ENCODE results near the gene BCL11B. TPM values are rescaled to one million over a fixed set of nuclear protein-coding genes. Genes with fewer than 3 reads are reported as not detected.

The BCL11B gene
- total RNA-seq, 1 experiment from 2014 or later = 0.24 TPM

- Mint-ChIP-seq H3K27ac (ENCODE audit: unreplicated experiment) (no peak overlapping the region), H3K4me1 (ENCODE audit: low read depth, unreplicated experiment) (no peaks in the 10 kb centered on the region), H3K4me3 (ENCODE audit: low read depth, unreplicated experiment) (no peak overlapping the region), H3K27me3 (ENCODE audit: unreplicated experiment) (peaks cover 36% of the 10 kb centered on the region), H3K36me3 (ENCODE audit: insufficient read depth, unreplicated experiment) (no peaks in the 10 kb centered on the region), H3K9me3 (ENCODE audit: low read depth, unreplicated experiment) (no peaks in the 10 kb centered on the region)
- CTCF ChIA-PET = no interaction called here
- TF ChIP-seq, protein P1, sequence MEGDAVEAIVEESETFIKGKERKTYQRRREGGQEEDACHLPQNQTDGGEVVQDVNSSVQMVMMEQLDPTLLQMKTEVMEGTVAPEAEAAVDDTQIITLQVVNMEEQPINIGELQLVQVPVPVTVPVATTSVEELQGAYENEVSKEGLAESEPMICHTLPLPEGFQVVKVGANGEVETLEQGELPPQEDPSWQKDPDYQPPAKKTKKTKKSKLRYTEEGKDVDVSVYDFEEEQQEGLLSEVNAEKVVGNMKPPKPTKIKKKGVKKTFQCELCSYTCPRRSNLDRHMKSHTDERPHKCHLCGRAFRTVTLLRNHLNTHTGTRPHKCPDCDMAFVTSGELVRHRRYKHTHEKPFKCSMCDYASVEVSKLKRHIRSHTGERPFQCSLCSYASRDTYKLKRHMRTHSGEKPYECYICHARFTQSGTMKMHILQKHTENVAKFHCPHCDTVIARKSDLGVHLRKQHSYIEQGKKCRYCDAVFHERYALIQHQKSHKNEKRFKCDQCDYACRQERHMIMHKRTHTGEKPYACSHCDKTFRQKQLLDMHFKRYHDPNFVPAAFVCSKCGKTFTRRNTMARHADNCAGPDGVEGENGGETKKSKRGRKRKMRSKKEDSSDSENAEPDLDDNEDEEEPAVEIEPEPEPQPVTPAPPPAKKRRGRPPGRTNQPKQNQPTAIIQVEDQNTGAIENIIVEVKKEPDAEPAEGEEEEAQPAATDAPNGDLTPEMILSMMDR (IDR thresholded peaks at IDR 0.05; ENCODE audit: unreplicated experiment) = no peak
- intact Hi-C loops (cut with micrococcal nuclease; ENCODE audit: unreplicated experiment) = no loop called here
- BruUV-seq (replicated peaks) = no TSS peak
- DNase-seq = no peak
Measured at GRCh38 chr14:99206090-99206489, 65.9 kb downstream of the BCL11B start.

DNA sequence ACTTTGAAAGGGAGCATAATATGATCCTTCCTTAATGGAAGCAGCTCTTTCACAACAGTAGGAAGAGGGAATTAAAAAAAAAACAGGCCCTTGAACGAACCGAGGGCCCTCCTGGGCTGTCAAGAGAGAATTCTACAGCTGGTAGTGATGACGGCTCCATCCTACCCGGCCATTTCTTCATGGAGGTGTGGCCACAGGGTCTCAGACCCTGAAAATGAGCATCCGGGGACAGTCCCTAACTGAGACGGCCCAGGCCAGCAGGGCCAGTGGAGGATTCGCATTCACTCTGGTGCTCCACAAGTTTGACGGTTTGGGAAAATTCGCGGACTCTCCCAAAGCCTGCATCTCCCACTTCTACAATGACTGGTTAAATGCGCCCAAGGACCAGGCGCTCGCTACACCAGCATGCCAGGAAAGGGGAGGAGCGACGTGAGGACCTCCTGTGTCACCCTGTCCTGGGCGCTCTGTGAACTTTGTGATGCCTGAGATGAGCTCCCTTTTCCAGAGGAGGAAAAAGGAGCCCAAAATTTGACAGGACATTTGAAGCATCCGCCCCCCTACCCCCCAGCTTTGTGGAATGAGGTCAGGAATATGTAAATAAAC lies 66.8 kb downstream of the BCL11B start:
- DNase-seq = no peak
- Mint-ChIP-seq H3K9me3 (ENCODE audit: low read depth, unreplicated experiment) (no peaks in the 10 kb centered on the region), H3K4me3 (ENCODE audit: low read depth, unreplicated experiment) (no peak overlapping the region), H3K4me1 (ENCODE audit: low read depth, unreplicated experiment) (no peaks in the 10 kb centered on the region), H3K27me3 (ENCODE audit: unreplicated experiment) (peaks cover 28% of the 10 kb centered on the region), H3K36me3 (ENCODE audit: insufficient read depth, unreplicated experiment) (no peaks in the 10 kb centered on the region), H3K27ac (ENCODE audit: unreplicated experiment) (no peak overlapping the region)
- intact Hi-C loops (cut with micrococcal nuclease; ENCODE audit: unreplicated experiment) = no loop called here
- CTCF ChIA-PET = no interaction called here
- no TSS peak for BruUV-seq (replicated peaks)
- TF ChIP-seq, protein P1 (IDR thresholded peaks at IDR 0.05; ENCODE audit: unreplicated experiment) = no peak

GRCh38 chr14:99203801-99204200 lies 68.2 kb downstream of the BCL11B start:
- Mint-ChIP-seq H3K4me3 (ENCODE audit: low read depth, unreplicated experiment) (no peak overlapping the region), H3K27me3 (ENCODE audit: unreplicated experiment) (peaks cover 32% of the 10 kb centered on the region), H3K9me3 (ENCODE audit: low read depth, unreplicated experiment) (no peaks in the 10 kb centered on the region), H3K36me3 (ENCODE audit: insufficient read depth, unreplicated experiment) (no peaks in the 10 kb centered on the region), H3K27ac (ENCODE audit: unreplicated experiment) (no peak overlapping the region), H3K4me1 (ENCODE audit: low read depth, unreplicated experiment) (no peaks in the 10 kb centered on the region)
- CTCF ChIA-PET = no interaction called here
- intact Hi-C loops (cut with micrococcal nuclease; ENCODE audit: unreplicated experiment) = no loop called here
- DNase-seq = no peak
- TF ChIP-seq, protein P1 (IDR thresholded peaks at IDR 0.05; ENCODE audit: unreplicated experiment) = no peak
- no TSS peak for BruUV-seq (replicated peaks)

DNA sequence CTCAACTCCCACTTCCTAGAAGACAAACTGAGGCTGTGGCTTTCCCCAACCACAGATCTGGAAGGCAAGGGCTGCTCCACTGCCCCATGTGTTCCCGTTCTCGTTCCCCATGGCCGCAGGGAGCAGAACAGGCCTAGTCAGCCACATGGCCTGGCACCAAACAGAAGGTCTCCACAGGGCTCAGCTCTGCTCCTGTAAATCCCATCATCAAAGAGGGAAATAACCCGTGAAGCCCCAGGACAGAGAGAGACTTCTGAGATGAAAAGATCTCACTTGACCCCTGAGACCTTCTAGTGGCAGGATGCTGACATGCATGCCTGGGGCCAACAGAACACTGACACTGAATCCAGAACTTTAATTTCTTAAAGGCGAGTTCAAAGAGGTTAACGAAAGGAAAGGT lies 68.9 kb downstream of the BCL11B start:
- BruUV-seq (replicated peaks) = no TSS peak
- Mint-ChIP-seq H3K4me3 (ENCODE audit: low read depth, unreplicated experiment) (no peak overlapping the region), H3K27ac (ENCODE audit: unreplicated experiment) (no peak overlapping the region), H3K27me3 (ENCODE audit: unreplicated experiment) (peaks cover 36% of the 10 kb centered on the region), H3K4me1 (ENCODE audit: low read depth, unreplicated experiment) (no peaks in the 10 kb centered on the region), H3K36me3 (ENCODE audit: insufficient read depth, unreplicated experiment) (no peaks in the 10 kb centered on the region), H3K9me3 (ENCODE audit: low read depth, unreplicated experiment) (no peaks in the 10 kb centered on the region)
- CTCF ChIA-PET = no interaction called here
- TF ChIP-seq, protein P1 (IDR thresholded peaks at IDR 0.05; ENCODE audit: unreplicated experiment) = no peak
- no peak for DNase-seq
- intact Hi-C loops (cut with micrococcal nuclease; ENCODE audit: unreplicated experiment) = no loop called here
